ES-I3 (cell line): ENCODE data around the gene HS2ST1.

Source experiments
- H3K36me3 ChIP-seq: 2 replicates; pipeline ENCODE4 v1.6.1; 2013; ENCODE audit warnings: mild to moderate bottlenecking, low read length, control low read depth, moderate library complexity; ENCODE audit not compliant: insufficient read depth
- H3K4me1 ChIP-seq: 2 replicates; pipeline ENCODE4 v1.6.1; 2013; ENCODE audit warnings: mild to moderate bottlenecking, control low read depth, low read length; ENCODE audit not compliant: insufficient read depth
- H3K9ac ChIP-seq: 2 replicates; pipeline ENCODE4 v1.6.1; 2013; ENCODE audit warnings: low read depth, mild to moderate bottlenecking, low read length, moderate library complexity
- H3K9me3 ChIP-seq: 2 replicates; pipeline ENCODE4 v1.6.1; 2013; ENCODE audit warnings: mild to moderate bottlenecking, low read length, moderate library complexity; ENCODE audit not compliant: control insufficient read depth, insufficient read depth

The HS2ST1 gene

GRCh38 chr1:87034351-87034750, 119.9 kb downstream of the HS2ST1 start:
- no peak overlapping the region for H3K9ac ChIP-seq
- no peaks in the 10 kb centered on the region for H3K9me3 ChIP-seq
- H3K36me3 ChIP-seq = no peaks in the 10 kb centered on the region
- no peaks in the 10 kb centered on the region for H3K4me1 ChIP-seq

GRCh38 chr1:87039096-87039495, 124.7 kb downstream of the HS2ST1 start:
- H3K4me1 ChIP-seq = no peaks in the 10 kb centered on the region
- H3K9ac ChIP-seq = no peak overlapping the region
- no peaks in the 10 kb centered on the region for H3K36me3 ChIP-seq
- H3K9me3 ChIP-seq = no peaks in the 10 kb centered on the region

- Histone ChIP-seq H3K36me3 (no peaks in the 10 kb centered on the region), H3K9me3 (no peaks in the 10 kb centered on the region), H3K4me1 (no peaks in the 10 kb centered on the region), H3K9ac (no peak overlapping the region)
These were observed 127.8 kb downstream of the HS2ST1 start for GRCh38 chr1:87042111-87042811.

- Histone ChIP-seq H3K4me1 (no peaks in the 10 kb centered on the region), H3K9ac (no peak overlapping the region), H3K9me3 (peaks cover 2% of the 10 kb centered on the region; the same call in 1 of the 2 replicates), H3K36me3 (no peaks in the 10 kb centered on the region)
These were observed 130.0 kb downstream of the HS2ST1 start for GRCh38 chr1:87044424-87044823.

GRCh38 chr1:87044840-87045239, 130.4 kb downstream of the HS2ST1 start:
- Histone ChIP-seq H3K36me3 (no peaks in the 10 kb centered on the region), H3K4me1 (no peaks in the 10 kb centered on the region), H3K9me3 (peaks cover 2% of the 10 kb centered on the region; the same call in 1 of the 2 replicates), H3K9ac (no peak overlapping the region)

- Histone ChIP-seq H3K9me3 (peaks cover 2% of the 10 kb centered on the region; the same call in 1 of the 2 replicates), H3K4me1 (no peaks in the 10 kb centered on the region), H3K36me3 (no peaks in the 10 kb centered on the region), H3K9ac (no peak overlapping the region)
These were observed 131.4 kb downstream of the HS2ST1 start for GRCh38 chr1:87045761-87046304.

GRCh38 chr1:87046951-87047350, 132.5 kb downstream of the HS2ST1 start:
- Histone ChIP-seq H3K9ac (no peak overlapping the region), H3K4me1 (no peaks in the 10 kb centered on the region), H3K9me3 (peaks cover 2% of the 10 kb centered on the region; the same call in 1 of the 2 replicates), H3K36me3 (no peaks in the 10 kb centered on the region)

- Histone ChIP-seq H3K4me1 (no peaks in the 10 kb centered on the region), H3K9me3 (peaks cover 2% of the 10 kb centered on the region; the same call in 1 of the 2 replicates), H3K9ac (no peak overlapping the region), H3K36me3 (no peaks in the 10 kb centered on the region)
These were observed 133.8 kb downstream of the HS2ST1 start for GRCh38 chr1:87048237-87048636.

- Histone ChIP-seq H3K4me1 (no peaks in the 10 kb centered on the region), H3K9me3 (peaks cover 2% of the 10 kb centered on the region; the same call in 1 of the 2 replicates), H3K9ac (no peak overlapping the region), H3K36me3 (no peaks in the 10 kb centered on the region)
These were observed 137.5 kb downstream of the HS2ST1 start for GRCh38 chr1:87051965-87052364.

GRCh38 chr1:87052400-87052799, 138.0 kb downstream of the HS2ST1 start:
- Histone ChIP-seq H3K9me3 (peaks cover 2% of the 10 kb centered on the region; the same call in 1 of the 2 replicates), H3K9ac (no peak overlapping the region), H3K4me1 (no peaks in the 10 kb centered on the region), H3K36me3 (no peaks in the 10 kb centered on the region)

- H3K9ac ChIP-seq = no peak overlapping the region
- H3K4me1 ChIP-seq = no peaks in the 10 kb centered on the region
- no peaks in the 10 kb centered on the region for H3K36me3 ChIP-seq
- no peaks in the 10 kb centered on the region for H3K9me3 ChIP-seq
These were observed 138.5 kb downstream of the HS2ST1 start for GRCh38 chr1:87052961-87053360.

GRCh38 chr1:87053446-87053845, 139.0 kb downstream of the HS2ST1 start:
- H3K36me3 ChIP-seq = no peaks in the 10 kb centered on the region
- no peak overlapping the region for H3K9ac ChIP-seq
- no peaks in the 10 kb centered on the region for H3K4me1 ChIP-seq
- no peaks in the 10 kb centered on the region for H3K9me3 ChIP-seq

GRCh38 chr1:87056974-87057373, 142.5 kb downstream of the HS2ST1 start:
- H3K4me1 ChIP-seq = no peaks in the 10 kb centered on the region
- H3K9ac ChIP-seq = no peak overlapping the region
- H3K9me3 ChIP-seq = no peaks in the 10 kb centered on the region
- H3K36me3 ChIP-seq = no peaks in the 10 kb centered on the region

GRCh38 chr1:87058343-87058649, 143.9 kb downstream of the HS2ST1 start:
- no peaks in the 10 kb centered on the region for H3K36me3 ChIP-seq
- H3K9me3 ChIP-seq = no peaks in the 10 kb centered on the region
- no peak overlapping the region for H3K9ac ChIP-seq
- H3K4me1 ChIP-seq = no peaks in the 10 kb centered on the region

- Histone ChIP-seq H3K9me3 (no peaks in the 10 kb centered on the region), H3K4me1 (no peaks in the 10 kb centered on the region), H3K9ac (no peak overlapping the region), H3K36me3 (no peaks in the 10 kb centered on the region)
These were observed 147.3 kb downstream of the HS2ST1 start for GRCh38 chr1:87061742-87062156.
